Measurements from ENCODE around the gene NOS3.

Gene NOS3

DNA sequence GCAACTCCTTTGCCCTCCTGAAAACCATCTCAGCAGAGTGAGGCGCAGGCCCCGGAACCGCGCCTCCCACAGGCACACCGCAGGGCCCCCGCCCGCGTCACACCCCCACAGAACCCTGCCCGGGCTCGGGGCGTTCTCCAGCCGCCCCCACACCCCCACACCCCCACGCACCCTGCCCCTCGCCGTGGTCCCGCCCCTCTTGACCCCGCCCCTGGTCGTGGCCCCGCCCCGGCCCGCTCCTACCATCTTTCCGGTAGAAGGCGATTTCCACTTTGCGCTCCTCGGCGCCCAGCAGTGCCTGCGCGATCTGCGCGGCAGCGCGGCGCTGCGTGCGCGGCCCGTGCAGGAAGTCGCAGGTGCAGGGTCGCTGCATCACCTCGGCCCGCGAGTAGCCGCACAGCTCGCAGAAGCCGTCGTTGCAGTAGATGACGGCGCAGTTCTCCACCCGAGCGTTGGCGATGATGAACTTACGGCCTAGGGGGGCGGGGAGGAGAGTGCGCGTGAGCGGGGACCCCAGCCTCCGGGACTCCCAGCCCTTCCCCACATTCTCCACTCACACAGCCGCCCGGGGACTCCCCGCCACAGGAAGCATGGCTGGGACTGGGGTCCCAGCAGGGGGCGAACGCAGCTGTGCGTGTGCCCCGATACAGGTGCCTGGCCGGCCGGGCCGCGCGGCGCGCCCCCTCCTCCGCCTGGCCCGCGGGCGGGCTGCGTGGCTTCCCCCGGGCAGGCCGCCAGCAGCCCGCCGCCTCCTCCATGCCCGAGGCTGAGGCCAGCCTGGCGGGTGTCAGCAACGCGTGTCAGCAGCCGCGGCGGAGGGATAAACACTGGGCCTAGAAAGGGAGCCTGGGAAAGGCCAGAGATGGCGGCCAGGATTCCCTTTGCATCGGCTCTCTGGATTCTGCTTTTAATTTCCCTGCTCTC, 16.1 kb upstream of the NOS3 start (continued):
- TF ChIP-seq HOXA7 (CRISPR knock-in tag; IDR thresholded peaks at IDR 0.05; ENCODE audit: borderline replicate concordance) = no peak
- peak; percentile 24; the same call in 1 of the 2 replicates for TF ChIP-seq ZNF843 (tag by site-specific recombination; IDR thresholded peaks at IDR 0.05)
- peak; percentile 27; the same call in 1 of the 2 replicates for TF ChIP-seq GLIS1 (tag by site-specific recombination; IDR thresholded peaks at IDR 0.05)
- peak; percentile 82; the same call in 1 of the 2 replicates for TF ChIP-seq ZNF501 (tag by site-specific recombination; IDR thresholded peaks at IDR 0.05)
- no peak for TF ChIP-seq ZNF792 (tag by site-specific recombination; IDR thresholded peaks at IDR 0.05)
- TF ChIP-seq ZNF76 (tag by site-specific recombination; IDR thresholded peaks at IDR 0.05; ENCODE audit: borderline replicate concordance, low read depth) = peak; percentile 50; the same call in 1 of the 2 replicates
- TF ChIP-seq SALL2 (tag by site-specific recombination; IDR thresholded peaks at IDR 0.05; ENCODE audit: borderline replicate concordance) = no peak
- no peak for TF ChIP-seq ZNF16 (tag by site-specific recombination; IDR thresholded peaks at IDR 0.05; ENCODE audit: low read depth)
- no peak for TF ChIP-seq ZNF133 (tag by site-specific recombination; IDR thresholded peaks at IDR 0.05)
- TF ChIP-seq, protein P1, sequence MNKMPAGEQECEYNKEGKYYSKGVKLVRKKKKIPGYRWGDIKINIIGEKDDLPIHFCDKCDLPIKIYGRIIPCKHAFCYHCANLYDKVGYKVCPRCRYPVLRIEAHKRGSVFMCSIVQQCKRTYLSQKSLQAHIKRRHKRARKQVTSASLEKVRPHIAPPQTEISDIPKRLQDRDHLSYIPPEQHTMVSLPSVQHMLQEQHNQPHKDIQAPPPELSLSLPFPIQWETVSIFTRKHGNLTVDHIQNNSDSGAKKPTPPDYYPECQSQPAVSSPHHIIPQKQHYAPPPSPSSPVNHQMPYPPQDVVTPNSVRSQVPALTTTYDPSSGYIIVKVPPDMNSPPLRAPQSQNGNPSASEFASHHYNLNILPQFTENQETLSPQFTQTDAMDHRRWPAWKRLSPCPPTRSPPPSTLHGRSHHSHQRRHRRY (tag by site-specific recombination; IDR thresholded peaks at IDR 0.05) = 0 out of 2 replicates have a peak, but pooled peaks have one; percentile 19
- 0 out of 2 replicates have a peak, but pooled peaks have one; percentile 41 for TF ChIP-seq ZNF423 (tag by site-specific recombination; IDR thresholded peaks at IDR 0.05)
- no peak for TF ChIP-seq ZNF324 (tag by site-specific recombination; IDR thresholded peaks at IDR 0.05)
- no peak for TF ChIP-seq ZNF530 (tag by site-specific recombination; IDR thresholded peaks at IDR 0.05; ENCODE audit: low read depth)
- no peak for TF ChIP-seq ZNF670 (tag by site-specific recombination; IDR thresholded peaks at IDR 0.05; ENCODE audit: low read depth)
- TF ChIP-seq HOXC10 (CRISPR knock-in tag; IDR thresholded peaks at IDR 0.05) = no peak
- 0 out of 2 replicates have a peak, but pooled peaks have one; percentile 25 for TF ChIP-seq YY2 (tag by site-specific recombination; IDR thresholded peaks at IDR 0.05)
- 0 out of 2 replicates have a peak, but pooled peaks have one; percentile 61 for TF ChIP-seq IKZF3 (tag by site-specific recombination; IDR thresholded peaks at IDR 0.05)
- TF ChIP-seq ZNF623 (tag by site-specific recombination; IDR thresholded peaks at IDR 0.05) = no peak
- no peak for TF ChIP-seq REPIN1 (tag by site-specific recombination; IDR thresholded peaks at IDR 0.05; ENCODE audit: low read depth)
- TF ChIP-seq SCRT2 (tag by site-specific recombination; IDR thresholded peaks at IDR 0.05) = peak; percentile 58; the same call in 1 of the 2 replicates
- no peak for TF ChIP-seq ZNF221 (tag by site-specific recombination; IDR thresholded peaks at IDR 0.05; ENCODE audit: borderline replicate concordance)
- TF ChIP-seq SP7 (tag by site-specific recombination; IDR thresholded peaks at IDR 0.05) = peak; percentile 63; the same call in 1 of the 2 replicates
- TF ChIP-seq TRIM28 (IDR thresholded peaks at IDR 0.05; ENCODE audit: borderline replicate concordance, low read length) = no peak
- TF ChIP-seq YY1 (tag by site-specific recombination; IDR thresholded peaks at IDR 0.05) = no peak
- TF ChIP-seq ZNF549 (tag by site-specific recombination; IDR thresholded peaks at IDR 0.05) = no peak
- TF ChIP-seq, protein P2, sequence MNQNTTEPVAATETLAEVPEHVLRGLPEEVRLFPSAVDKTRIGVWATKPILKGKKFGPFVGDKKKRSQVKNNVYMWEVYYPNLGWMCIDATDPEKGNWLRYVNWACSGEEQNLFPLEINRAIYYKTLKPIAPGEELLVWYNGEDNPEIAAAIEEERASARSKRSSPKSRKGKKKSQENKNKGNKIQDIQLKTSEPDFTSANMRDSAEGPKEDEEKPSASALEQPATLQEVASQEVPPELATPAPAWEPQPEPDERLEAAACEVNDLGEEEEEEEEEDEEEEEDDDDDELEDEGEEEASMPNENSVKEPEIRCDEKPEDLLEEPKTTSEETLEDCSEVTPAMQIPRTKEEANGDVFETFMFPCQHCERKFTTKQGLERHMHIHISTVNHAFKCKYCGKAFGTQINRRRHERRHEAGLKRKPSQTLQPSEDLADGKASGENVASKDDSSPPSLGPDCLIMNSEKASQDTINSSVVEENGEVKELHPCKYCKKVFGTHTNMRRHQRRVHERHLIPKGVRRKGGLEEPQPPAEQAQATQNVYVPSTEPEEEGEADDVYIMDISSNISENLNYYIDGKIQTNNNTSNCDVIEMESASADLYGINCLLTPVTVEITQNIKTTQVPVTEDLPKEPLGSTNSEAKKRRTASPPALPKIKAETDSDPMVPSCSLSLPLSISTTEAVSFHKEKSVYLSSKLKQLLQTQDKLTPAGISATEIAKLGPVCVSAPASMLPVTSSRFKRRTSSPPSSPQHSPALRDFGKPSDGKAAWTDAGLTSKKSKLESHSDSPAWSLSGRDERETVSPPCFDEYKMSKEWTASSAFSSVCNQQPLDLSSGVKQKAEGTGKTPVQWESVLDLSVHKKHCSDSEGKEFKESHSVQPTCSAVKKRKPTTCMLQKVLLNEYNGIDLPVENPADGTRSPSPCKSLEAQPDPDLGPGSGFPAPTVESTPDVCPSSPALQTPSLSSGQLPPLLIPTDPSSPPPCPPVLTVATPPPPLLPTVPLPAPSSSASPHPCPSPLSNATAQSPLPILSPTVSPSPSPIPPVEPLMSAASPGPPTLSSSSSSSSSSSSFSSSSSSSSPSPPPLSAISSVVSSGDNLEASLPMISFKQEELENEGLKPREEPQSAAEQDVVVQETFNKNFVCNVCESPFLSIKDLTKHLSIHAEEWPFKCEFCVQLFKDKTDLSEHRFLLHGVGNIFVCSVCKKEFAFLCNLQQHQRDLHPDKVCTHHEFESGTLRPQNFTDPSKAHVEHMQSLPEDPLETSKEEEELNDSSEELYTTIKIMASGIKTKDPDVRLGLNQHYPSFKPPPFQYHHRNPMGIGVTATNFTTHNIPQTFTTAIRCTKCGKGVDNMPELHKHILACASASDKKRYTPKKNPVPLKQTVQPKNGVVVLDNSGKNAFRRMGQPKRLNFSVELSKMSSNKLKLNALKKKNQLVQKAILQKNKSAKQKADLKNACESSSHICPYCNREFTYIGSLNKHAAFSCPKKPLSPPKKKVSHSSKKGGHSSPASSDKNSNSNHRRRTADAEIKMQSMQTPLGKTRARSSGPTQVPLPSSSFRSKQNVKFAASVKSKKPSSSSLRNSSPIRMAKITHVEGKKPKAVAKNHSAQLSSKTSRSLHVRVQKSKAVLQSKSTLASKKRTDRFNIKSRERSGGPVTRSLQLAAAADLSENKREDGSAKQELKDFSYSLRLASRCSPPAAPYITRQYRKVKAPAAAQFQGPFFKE (tag by site-specific recombination; IDR thresholded peaks at IDR 0.05; ENCODE audit: borderline replicate concordance) = no peak
- TF ChIP-seq, protein P3, sequence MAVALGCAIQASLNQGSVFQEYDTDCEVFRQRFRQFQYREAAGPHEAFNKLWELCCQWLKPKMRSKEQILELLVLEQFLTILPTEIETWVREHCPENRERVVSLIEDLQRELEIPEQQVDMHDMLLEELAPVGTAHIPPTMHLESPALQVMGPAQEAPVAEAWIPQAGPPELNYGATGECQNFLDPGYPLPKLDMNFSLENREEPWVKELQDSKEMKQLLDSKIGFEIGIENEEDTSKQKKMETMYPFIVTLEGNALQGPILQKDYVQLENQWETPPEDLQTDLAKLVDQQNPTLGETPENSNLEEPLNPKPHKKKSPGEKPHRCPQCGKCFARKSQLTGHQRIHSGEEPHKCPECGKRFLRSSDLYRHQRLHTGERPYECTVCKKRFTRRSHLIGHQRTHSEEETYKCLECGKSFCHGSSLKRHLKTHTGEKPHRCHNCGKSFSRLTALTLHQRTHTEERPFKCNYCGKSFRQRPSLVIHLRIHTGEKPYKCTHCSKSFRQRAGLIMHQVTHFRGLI (tag by site-specific recombination; IDR thresholded peaks at IDR 0.05) = peak; percentile 17; the same call in 1 of the 2 replicates
- no peak for TF ChIP-seq ZNF155 (tag by site-specific recombination; IDR thresholded peaks at IDR 0.05)
- TF ChIP-seq, protein P4, sequence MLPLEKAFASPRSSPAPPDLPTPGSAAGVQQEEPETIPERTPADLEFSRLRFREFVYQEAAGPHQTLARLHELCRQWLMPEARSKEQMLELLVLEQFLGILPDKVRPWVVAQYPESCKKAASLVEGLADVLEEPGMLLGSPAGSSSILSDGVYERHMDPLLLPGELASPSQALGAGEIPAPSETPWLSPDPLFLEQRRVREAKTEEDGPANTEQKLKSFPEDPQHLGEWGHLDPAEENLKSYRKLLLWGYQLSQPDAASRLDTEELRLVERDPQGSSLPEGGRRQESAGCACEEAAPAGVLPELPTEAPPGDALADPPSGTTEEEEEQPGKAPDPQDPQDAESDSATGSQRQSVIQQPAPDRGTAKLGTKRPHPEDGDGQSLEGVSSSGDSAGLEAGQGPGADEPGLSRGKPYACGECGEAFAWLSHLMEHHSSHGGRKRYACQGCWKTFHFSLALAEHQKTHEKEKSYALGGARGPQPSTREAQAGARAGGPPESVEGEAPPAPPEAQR (tag by site-specific recombination; IDR thresholded peaks at IDR 0.05) = no peak
- no peak for TF ChIP-seq ZNF239 (tag by site-specific recombination; IDR thresholded peaks at IDR 0.05)
- TF ChIP-seq ZBTB17 (tag by site-specific recombination; IDR thresholded peaks at IDR 0.05) = no peak; the same call in 1 of the 2 replicates

All from HEK293 (cell line).